Neutrophil (primary cell): ENCODE data around the gene SHC4.

Experiments used
- H3K27ac ChIP-seq: fragments of 200-600 bp; sonication (generic); 2 replicates; pipeline ENCODE4 v1.5.1; 2016; ENCODE audit warnings: mild to moderate bottlenecking, moderate library complexity
- H3K27me3 ChIP-seq: fragments of 200-600 bp; sonication (generic); 2 replicates; pipeline ENCODE4 v1.6.0; 2016; ENCODE audit warnings: mild to moderate bottlenecking
- H3K36me3 ChIP-seq: fragments of 200-600 bp; sonication (generic); 2 replicates; pipeline ENCODE4 v1.5.1; 2017
- H3K4me1 ChIP-seq, 2 experiments: fragments of 200-600 bp in 1 of 2; sonication (generic) in 1 of 2; 1 replicate in 1 of 2; 2 replicates in 1 of 2; pipeline versions ENCODE4 v1.5.1 to v1.6.1; 2013 to 2016; ENCODE audit warnings: low read depth in 1 of 2, low read length in 1 of 2, mild to moderate bottlenecking in 1 of 2, moderate library complexity in 1 of 2; ENCODE audit not compliant: control insufficient read depth in 1 of 2, insufficient read depth in 1 of 2
- H3K4me3 ChIP-seq, 2 experiments: fragments of 200-600 bp in 1 of 2; sonication (generic) in 1 of 2; 1 replicate in 1 of 2; 2 replicates in 1 of 2; pipeline ENCODE4 v1.5.1; 2013 to 2016; ENCODE audit warnings: low read depth in 1 of 2, low read length in 1 of 2, mild to moderate bottlenecking in 1 of 2, moderate library complexity in 1 of 2
- H3K9me3 ChIP-seq: fragments of 200-600 bp; sonication (generic); 2 replicates; pipeline ENCODE4 v1.5.1; 2016
- CTCF ChIP-seq: fragments of 200-600 bp; sonication (generic); IDR thresholded peaks from 2 replicates; pipeline ENCODE4 v1.5.1; 2016; ENCODE audit warnings: antibody characterized with exemption

SHC4 gene

GRCh38 chr15:48984021-48984710, 20.4 kb upstream of the SHC4 start:
- Histone ChIP-seq H3K9me3 (no peaks in the 10 kb centered on the region), H3K4me1 (peaks cover 0 to 3% of the 10 kb centered on the region in 2 experiments), H3K36me3 (peaks cover 7% of the 10 kb centered on the region), H3K27me3 (peaks cover 17% of the 10 kb centered on the region), H3K27ac (no peak overlapping the region), H3K4me3 (no peak overlapping the region)
- no peak for TF ChIP-seq CTCF

DNA sequence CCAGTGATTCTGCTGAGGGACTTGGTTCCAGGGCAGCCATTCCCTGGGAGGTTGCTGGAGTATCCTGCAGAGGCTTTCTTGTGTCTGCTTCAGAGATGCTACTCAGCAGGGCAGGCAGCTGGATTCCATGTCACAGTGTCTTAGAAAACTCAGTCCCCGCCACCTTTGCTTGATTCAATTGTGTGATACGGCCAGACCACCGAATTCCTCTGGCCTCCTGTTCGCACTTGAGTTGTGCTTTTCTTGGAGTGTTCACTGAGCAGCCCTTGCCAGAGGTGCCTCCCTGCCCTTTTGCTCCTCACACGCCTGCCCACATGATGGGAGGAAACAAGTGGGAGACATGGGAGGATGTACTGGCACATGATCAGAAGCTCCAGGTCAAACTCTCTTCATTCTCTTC, 19.6 kb upstream of the SHC4 start:
- Histone ChIP-seq H3K4me3 (no peak overlapping the region), H3K27me3 (peaks cover 17% of the 10 kb centered on the region), H3K27ac (no peak overlapping the region), H3K4me1 (peaks cover 0 to 3% of the 10 kb centered on the region in 2 experiments), H3K36me3 (peaks cover 6% of the 10 kb centered on the region), H3K9me3 (no peaks in the 10 kb centered on the region)
- no peak for TF ChIP-seq CTCF

DNA sequence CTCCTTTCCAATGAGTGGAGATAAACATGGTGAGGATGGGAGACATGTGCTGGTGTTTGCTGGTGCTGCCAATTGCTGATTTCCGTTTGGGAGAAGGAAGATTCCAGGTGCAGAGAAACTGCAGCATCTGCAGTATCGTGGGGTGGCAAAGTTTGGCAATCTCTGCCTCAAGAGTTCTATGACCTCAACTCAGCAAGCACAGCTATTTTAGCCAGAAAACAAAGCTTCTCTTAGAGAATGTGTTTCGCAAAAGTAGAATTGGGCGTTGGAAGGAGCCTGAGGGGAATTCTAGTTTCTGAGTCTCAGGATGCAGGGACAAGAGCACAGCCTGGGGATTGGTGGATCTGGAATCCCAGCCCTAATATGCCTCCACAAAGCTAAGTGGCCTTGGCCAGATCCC, 18.2 kb upstream of the SHC4 start:
- no peaks in the 10 kb centered on the region for H3K9me3 ChIP-seq
- H3K4me1 ChIP-seq: no peaks in the 10 kb centered on the region
- no peak for TF ChIP-seq CTCF
- no peak overlapping the region for H3K4me3 ChIP-seq
- H3K27ac ChIP-seq: no peak overlapping the region
- H3K36me3 ChIP-seq: no peaks in the 10 kb centered on the region
- H3K27me3 ChIP-seq: peaks cover 23% of the 10 kb centered on the region

DNA sequence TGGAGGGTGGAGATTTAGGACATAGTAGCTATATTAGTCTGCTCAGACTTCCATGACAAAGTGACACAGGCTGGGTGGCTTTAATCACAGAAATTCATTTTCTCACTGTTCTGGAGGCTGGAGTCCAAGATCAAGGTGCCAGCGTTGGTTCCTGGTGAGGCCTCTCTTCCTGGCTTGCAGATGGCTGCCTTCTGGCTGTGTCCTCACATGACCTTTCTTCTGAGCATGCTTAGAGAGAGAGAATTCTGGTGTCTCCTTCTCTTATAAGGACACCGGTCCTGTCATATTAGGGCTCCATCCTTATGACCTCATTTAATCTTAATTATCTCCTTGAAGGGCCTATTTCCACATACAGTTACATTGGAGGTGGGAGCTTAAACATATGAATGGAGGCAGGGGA, 14.9 kb upstream of the SHC4 start:
- H3K27me3 ChIP-seq: peaks cover 54% of the 10 kb centered on the region
- H3K4me1 ChIP-seq: peaks cover 6 to 9% of the 10 kb centered on the region in 2 experiments
- H3K27ac ChIP-seq: no peak overlapping the region
- TF ChIP-seq CTCF: no peak
- H3K4me3 ChIP-seq: no peak overlapping the region
- no peaks in the 10 kb centered on the region for H3K36me3 ChIP-seq
- H3K9me3 ChIP-seq: no peaks in the 10 kb centered on the region

DNA sequence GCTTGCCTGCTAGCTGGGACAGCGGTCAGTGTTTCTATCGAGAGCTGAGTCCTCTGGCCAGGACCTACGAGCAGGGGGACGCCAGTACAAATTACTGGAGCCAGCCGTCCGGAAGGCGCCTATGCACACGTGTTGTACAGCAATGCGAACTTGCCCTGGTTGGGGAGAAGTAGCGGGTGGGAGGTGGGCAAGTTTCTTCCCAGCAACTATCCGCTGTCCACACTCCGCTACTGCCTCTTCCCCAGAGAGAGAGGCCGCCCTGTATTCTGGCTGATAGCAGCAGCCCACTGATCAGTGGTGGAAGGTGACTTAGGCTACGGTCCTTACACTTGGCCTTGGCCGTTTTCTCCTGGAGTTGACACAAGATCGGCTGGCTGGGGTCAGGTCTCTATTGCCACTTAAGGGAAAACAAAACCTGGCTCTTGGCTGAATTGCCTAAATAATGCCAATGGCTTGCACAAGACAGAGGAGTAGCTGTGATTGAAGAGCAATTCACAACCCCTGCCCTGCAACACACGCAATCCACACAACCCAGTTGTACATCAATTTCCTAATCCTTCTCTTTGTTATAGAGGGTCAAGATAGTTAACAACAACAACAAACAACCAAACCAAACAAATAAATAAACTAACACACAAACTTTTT, 12.8 kb upstream of the SHC4 start:
- Histone ChIP-seq H3K4me1 (peaks cover 6 to 9% of the 10 kb centered on the region in 2 experiments), H3K36me3 (no peaks in the 10 kb centered on the region), H3K4me3 (no peak overlapping the region), H3K27me3 (peaks cover 46% of the 10 kb centered on the region), H3K27ac (no peak overlapping the region), H3K9me3 (no peaks in the 10 kb centered on the region)
- TF ChIP-seq CTCF: no peak
